Prostate gland (tissue), 2 donors: ENCODE data around the gene TSPYL4.

Experiments
- POLR2A ChIP-seq: fragments of 450-650 bp; IDR thresholded peaks from one replicate; pipeline ENCODE4 v1.6.1; 2016; ENCODE audit warnings: antibody characterized with exemption, mild to moderate bottlenecking
- POLR2AphosphoS5 ChIP-seq: sonication (generic); formaldehyde crosslinking; IDR thresholded peaks from one replicate; pipeline ENCODE4 v1.6.1; 2017; ENCODE audit warnings: antibody characterized with exemption
- TF ChIP-seq, protein P1 (sequence below), 4 experiments: fragments of 200-600 bp in 2 of 4; fragments of 450-650 bp in 2 of 4; sonication (generic) in 2 of 4; IDR thresholded peaks; 1 replicate in 3 of 4; 2 replicates in 1 of 4; pipeline ENCODE4 v1.5.1; 2016 to 2019; ENCODE audit warnings: antibody characterized with exemption in 4 of 4, mild to moderate bottlenecking in 2 of 4, moderate library complexity in 2 of 4

DNA sequence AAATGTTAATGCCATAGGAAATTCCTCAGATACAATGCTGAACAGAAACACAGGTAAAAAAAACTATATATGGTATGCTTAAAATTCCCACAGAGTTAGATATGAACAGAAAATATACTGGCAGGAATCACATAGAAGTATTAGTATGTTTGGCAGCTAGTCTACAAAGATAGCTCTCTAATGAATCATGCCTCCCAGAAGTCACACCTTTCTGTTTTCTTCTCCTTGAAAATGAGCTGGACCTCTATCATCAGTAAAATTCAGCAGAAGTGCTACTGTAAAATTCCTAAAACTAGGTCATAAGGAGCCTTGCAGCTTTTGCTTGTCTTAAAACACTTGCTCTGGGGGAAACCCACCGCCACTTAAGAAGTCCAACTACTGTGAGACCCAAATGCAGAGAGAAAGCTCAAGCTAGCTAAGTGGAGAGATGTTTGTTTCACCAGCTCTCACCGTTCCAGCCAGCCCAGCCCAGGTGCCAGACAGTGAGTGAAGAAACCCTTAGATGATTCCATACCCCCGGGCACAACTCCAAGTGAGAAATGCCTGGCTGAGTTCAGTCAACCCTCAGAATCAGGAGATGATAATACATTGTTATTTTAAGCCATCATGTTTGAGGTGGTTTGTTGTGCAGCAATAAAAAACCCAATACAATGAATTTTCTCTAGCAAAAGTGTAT, 43.0 kb downstream of the TSPYL4 start:
- TF ChIP-seq POLR2A (no peak), POLR2AphosphoS5 (no peak)
- TF ChIP-seq, protein P1, sequence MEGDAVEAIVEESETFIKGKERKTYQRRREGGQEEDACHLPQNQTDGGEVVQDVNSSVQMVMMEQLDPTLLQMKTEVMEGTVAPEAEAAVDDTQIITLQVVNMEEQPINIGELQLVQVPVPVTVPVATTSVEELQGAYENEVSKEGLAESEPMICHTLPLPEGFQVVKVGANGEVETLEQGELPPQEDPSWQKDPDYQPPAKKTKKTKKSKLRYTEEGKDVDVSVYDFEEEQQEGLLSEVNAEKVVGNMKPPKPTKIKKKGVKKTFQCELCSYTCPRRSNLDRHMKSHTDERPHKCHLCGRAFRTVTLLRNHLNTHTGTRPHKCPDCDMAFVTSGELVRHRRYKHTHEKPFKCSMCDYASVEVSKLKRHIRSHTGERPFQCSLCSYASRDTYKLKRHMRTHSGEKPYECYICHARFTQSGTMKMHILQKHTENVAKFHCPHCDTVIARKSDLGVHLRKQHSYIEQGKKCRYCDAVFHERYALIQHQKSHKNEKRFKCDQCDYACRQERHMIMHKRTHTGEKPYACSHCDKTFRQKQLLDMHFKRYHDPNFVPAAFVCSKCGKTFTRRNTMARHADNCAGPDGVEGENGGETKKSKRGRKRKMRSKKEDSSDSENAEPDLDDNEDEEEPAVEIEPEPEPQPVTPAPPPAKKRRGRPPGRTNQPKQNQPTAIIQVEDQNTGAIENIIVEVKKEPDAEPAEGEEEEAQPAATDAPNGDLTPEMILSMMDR (IDR thresholded peaks at IDR 0.05), result no peak
